ENCODE measurements around the gene KCNB1.

DNA sequence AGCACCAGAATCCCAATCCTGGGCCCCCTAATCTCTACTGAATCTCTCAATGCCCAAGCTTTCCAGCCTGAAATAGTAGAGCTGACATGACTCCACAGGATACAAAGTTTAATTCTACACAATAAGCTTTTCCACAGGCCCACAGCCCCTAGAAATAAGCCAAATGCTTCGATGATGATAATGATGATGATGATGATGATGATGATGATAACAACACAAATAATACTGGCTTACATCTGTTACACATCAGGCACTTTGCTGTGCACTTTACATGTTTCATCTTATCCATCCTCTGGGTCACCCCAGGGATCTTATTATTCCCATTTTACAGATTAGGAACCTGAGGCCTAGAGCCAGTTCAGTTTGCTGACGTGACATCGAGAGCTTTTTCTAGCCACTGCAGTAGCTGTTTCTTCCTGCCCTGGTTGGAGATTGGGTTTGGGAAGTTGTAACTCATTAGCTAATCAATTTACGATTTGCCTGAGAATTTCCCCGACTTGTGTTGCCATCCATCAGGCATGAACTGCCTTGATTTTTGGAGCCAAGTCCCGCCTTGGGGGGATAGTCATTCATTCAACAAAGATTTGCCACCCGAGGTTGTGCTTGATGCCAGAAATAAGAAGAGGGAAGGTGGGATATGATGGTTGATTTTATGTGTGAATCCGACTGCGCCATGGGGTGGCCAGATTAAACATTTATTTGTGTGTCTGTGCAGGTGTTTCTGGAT is 20.4 kb downstream of the KCNB1 start:
- TF ChIP-seq POLR2A (IDR thresholded peaks at IDR 0.05) (no peak), EP300 (IDR thresholded peaks at IDR 0.05) (no peak)
- TF ChIP-seq, protein P1, sequence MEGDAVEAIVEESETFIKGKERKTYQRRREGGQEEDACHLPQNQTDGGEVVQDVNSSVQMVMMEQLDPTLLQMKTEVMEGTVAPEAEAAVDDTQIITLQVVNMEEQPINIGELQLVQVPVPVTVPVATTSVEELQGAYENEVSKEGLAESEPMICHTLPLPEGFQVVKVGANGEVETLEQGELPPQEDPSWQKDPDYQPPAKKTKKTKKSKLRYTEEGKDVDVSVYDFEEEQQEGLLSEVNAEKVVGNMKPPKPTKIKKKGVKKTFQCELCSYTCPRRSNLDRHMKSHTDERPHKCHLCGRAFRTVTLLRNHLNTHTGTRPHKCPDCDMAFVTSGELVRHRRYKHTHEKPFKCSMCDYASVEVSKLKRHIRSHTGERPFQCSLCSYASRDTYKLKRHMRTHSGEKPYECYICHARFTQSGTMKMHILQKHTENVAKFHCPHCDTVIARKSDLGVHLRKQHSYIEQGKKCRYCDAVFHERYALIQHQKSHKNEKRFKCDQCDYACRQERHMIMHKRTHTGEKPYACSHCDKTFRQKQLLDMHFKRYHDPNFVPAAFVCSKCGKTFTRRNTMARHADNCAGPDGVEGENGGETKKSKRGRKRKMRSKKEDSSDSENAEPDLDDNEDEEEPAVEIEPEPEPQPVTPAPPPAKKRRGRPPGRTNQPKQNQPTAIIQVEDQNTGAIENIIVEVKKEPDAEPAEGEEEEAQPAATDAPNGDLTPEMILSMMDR (IDR thresholded peaks at IDR 0.05) = no peak

All from tibial nerve (tissue), 4 donors.